Cardiac muscle cell (in vitro differentiated cells and primary cell): Measurements from ENCODE around the gene RBM27. TPM values are rescaled to one million over a fixed set of nuclear protein-coding genes. Genes with fewer than 3 reads are reported as not detected.
"Not testable (repeated sequence)": the region's sequence is repeated elsewhere in the genome, so short reads cannot be mapped to it uniquely, and the experiment has no call there.

Source experiments
- DNase-seq, 2 donors: peaks; one replicate each; pipeline versions ENCODE4 v3.0.0 to v3.0.0-alpha.2; 2010 to 2017; ENCODE audit warnings: low read depth in 1 of 2, low spot score in 1 of 2
- H3K27ac ChIP-seq: fragments of 200-600 bp; sonication (generic); 2 replicates; pipeline ENCODE4 v1.5.1; 2016
- H3K27me3 ChIP-seq: fragments of 200-600 bp; sonication (generic); 2 replicates; pipeline ENCODE4 v1.6.0; 2016; ENCODE audit warnings: control low read depth
- H3K36me3 ChIP-seq: fragments of 200-600 bp; sonication (generic); 2 replicates; pipeline ENCODE4 v1.5.1; 2016; ENCODE audit warnings: control low read depth
- H3K4me1 ChIP-seq: fragments of 200-600 bp; sonication (generic); 2 replicates; pipeline ENCODE4 v1.8.1; 2017; ENCODE audit warnings: low read depth, mild to moderate bottlenecking, mixed run types
- H3K4me3 ChIP-seq: fragments of 200-600 bp; sonication (generic); 2 replicates; pipeline ENCODE4 v1.5.1; 2016; ENCODE audit warnings: mild to moderate bottlenecking
- H3K9me3 ChIP-seq: fragments of 200-600 bp; sonication (generic); 2 replicates; pipeline ENCODE4 v1.5.1; 2017; ENCODE audit warnings: low read depth, mild to moderate bottlenecking, control low read depth
- polyA plus RNA-seq: library from polyadenylated mRNA; unstranded; fragments of >200 nt; fragmentation: Nextera tagmentation; extraction: Ambion mirVana; gene quantifications from 2 replicates; pipeline ENCODE4 v1.2.1, GENCODE V29; 2016
- total RNA-seq: library from RNA; depleted of rRNA; stranded (reverse); fragments of >200 nt; gene quantifications from 2 replicates; pipeline ENCODE4 v1.2.3, GENCODE V29; 2016
- TF ChIP-seq, protein P1 (sequence below): IDR thresholded peaks from 2 replicates; pipeline ENCODE4 v1.5.1; 2012; ENCODE audit warnings: low read depth, mild to moderate bottlenecking, low read length

The RBM27 gene
- total and polyA plus RNA-seq, 2 experiments from 2014 or later, result 3.4 to 23.6 TPM

DNA sequence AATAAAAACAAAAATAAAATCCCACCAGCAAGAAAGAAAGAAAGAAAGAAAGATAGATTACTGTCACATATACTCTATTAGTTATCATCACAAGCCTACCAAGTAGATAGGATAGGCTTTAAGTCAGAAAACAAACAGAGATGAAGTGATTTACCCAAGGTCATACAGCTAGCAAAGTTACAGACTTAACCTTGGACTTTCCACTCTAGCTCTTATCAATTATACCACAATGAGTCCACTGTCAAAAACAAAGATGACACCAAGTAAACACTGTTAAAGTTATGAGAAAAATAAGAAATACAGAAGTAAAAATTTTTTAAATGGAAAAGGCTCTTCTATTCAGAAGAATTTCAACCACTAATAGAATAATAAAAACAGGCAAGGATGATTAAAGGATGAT lies 34.3 kb upstream of the RBM27 start:
- Histone ChIP-seq H3K36me3 (peaks cover 53% of the 10 kb centered on the region), H3K9me3 (no peaks in the 10 kb centered on the region), H3K4me1 (no peaks in the 10 kb centered on the region), H3K4me3 (no peak overlapping the region), H3K27me3 (no peaks in the 10 kb centered on the region), H3K27ac (no peak overlapping the region)
- TF ChIP-seq, protein P1, sequence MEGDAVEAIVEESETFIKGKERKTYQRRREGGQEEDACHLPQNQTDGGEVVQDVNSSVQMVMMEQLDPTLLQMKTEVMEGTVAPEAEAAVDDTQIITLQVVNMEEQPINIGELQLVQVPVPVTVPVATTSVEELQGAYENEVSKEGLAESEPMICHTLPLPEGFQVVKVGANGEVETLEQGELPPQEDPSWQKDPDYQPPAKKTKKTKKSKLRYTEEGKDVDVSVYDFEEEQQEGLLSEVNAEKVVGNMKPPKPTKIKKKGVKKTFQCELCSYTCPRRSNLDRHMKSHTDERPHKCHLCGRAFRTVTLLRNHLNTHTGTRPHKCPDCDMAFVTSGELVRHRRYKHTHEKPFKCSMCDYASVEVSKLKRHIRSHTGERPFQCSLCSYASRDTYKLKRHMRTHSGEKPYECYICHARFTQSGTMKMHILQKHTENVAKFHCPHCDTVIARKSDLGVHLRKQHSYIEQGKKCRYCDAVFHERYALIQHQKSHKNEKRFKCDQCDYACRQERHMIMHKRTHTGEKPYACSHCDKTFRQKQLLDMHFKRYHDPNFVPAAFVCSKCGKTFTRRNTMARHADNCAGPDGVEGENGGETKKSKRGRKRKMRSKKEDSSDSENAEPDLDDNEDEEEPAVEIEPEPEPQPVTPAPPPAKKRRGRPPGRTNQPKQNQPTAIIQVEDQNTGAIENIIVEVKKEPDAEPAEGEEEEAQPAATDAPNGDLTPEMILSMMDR, result no peak
- DNase-seq, result no peak

DNA sequence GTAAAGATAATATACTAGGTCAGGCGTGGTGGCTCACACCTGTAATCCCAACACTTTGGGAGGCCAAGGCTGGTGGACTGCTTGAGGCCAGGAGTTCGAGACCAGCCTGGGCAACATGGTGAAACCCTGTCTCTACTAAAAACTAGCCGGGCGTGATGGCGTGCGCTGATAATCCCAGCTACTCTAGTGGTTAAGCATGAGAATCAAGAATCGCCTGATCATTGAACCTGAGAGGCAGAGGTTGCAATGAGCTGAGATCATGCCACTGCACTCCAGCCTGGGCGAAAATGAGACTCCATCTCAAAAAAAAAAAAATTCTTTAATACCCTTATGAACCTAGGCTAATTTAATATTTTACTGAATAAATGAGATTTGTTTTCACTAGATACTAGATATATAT lies 30.4 kb upstream of the RBM27 start:
- DNase-seq, H3K4me3 ChIP-seq, H3K27me3 ChIP-seq, H3K4me1 ChIP-seq, H3K9me3 ChIP-seq, H3K27ac ChIP-seq: not testable (repeated sequence)
- H3K36me3 ChIP-seq, result peaks cover 33% of the 10 kb centered on the region

DNA sequence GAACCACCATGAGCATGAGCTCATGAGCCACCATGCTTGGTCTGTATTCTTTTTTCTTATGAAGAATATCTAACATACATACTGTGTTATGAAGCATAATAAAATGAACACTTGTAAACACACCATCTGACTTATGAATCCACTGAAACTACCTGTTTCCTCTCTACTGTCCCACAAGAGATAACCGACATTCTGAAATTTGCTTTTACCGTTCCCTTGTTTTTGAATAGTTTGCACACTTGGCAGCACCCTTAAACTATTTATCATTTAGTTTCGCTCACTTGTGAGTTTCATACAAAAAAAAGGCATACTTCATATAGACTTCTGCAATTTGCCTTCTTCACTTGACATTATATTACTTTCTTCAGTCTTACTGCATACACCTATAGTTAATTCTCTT lies 29.8 kb upstream of the RBM27 start:
- Histone ChIP-seq H3K4me1 (no peaks in the 10 kb centered on the region), H3K9me3 (no peaks in the 10 kb centered on the region), H3K27me3 (no peaks in the 10 kb centered on the region), H3K27ac (no peak overlapping the region), H3K4me3 (no peak overlapping the region), H3K36me3 (peaks cover 28% of the 10 kb centered on the region)
- TF ChIP-seq, protein P1, result no peak
- DNase-seq, result no peak

DNA sequence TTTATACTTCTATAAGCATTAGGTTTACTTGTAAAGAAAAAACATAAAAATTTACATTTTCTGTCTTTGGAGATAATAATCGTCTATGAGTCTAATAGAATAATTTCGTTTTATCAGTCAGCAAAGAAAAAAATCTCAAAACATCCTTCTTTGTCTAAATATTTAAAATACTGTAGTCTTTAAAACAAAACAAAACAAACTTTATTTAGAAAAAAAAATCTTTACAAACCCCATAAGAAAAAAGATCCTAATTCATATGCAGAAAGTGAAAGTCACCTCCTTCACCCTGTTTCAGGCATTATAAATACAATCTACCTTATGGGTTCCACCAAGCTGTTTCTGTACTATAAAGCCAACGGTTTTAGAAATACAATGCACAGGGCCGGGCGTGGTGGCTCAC lies 26.6 kb upstream of the RBM27 start:
- no peaks in the 10 kb centered on the region for H3K27me3 ChIP-seq
- H3K9me3 ChIP-seq, result no peaks in the 10 kb centered on the region
- H3K4me1 ChIP-seq, result no peaks in the 10 kb centered on the region
- peaks cover 3% of the 10 kb centered on the region for H3K36me3 ChIP-seq
- DNase-seq, result no peak
- no peak overlapping the region for H3K27ac ChIP-seq
- H3K4me3 ChIP-seq, result no peak overlapping the region
- TF ChIP-seq, protein P1, result no peak

DNA sequence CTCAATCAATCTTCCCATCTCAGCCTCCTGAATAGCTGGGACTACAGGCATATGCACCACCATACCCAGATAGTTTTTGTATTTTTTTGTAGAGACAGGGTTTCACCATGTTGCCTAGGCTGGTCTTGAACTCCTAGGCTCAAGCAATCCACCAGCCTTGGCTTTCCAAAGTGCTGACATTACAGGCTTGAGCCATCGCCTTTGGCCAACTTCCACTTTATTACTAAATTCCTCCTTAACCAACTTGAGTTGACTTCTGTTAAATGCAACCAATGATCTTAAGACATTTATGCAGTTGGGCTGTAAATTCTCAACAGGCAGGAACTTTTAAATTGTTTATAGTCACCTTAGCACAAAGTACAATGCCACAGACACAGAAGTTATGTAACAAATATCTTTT lies 23.7 kb upstream of the RBM27 start:
- Histone ChIP-seq H3K4me1 (no peaks in the 10 kb centered on the region), H3K9me3 (no peaks in the 10 kb centered on the region), H3K4me3 (no peak overlapping the region), H3K27me3 (no peaks in the 10 kb centered on the region), H3K36me3 (no peaks in the 10 kb centered on the region), H3K27ac (no peak overlapping the region)
- TF ChIP-seq, protein P1, result no peak
- DNase-seq, result no peak

DNA sequence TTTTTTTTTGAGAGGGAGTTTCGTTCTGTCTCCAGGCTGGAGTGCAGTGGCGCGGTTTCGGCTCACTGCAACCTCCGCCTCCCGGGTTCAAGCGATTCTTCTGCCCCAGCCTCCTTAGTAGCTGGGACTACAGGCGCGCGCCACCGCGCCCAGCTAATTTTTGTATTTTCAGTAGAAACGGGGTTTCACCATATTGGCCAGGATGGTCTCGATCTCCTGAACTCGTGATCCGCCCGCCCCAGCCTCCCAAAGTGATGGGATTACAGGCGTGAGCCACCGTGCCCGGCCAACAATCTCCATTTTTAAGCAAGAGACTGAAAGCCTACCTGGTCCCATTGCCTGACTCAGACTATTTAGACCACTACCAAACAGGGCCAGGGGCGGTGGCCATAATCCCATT lies 20.0 kb upstream of the RBM27 start:
- H3K27ac ChIP-seq, H3K4me3 ChIP-seq, H3K27me3 ChIP-seq, H3K4me1 ChIP-seq, H3K9me3 ChIP-seq, H3K36me3 ChIP-seq, DNase-seq: not testable (repeated sequence)

DNA sequence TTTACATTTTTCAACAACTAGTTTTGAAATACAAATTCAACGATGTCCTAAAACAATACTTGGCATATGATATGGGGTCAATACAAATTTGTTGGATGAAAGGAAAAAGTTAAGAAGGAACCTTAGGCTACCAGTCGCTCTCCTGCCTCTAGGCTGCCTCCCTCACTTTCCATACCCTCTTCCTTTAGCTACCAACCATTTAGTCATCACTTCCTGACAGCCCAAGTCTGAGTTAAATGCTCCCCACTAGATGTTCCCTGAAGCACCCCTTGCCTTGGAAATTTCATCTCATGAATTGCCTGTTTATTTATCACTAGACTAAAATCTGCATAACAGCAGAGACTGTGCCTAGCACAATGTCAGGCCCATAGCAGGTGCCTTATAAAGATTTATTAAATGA lies 18.2 kb upstream of the RBM27 start:
- no peaks in the 10 kb centered on the region for H3K36me3 ChIP-seq
- H3K27ac ChIP-seq, result no peak overlapping the region
- no peaks in the 10 kb centered on the region for H3K9me3 ChIP-seq
- H3K4me1 ChIP-seq, result no peaks in the 10 kb centered on the region
- TF ChIP-seq, protein P1, result no peak
- DNase-seq, result no peak
- no peak overlapping the region for H3K4me3 ChIP-seq
- H3K27me3 ChIP-seq, result no peaks in the 10 kb centered on the region
